Suprapubic skin (tissue), 4 donors: ENCODE data around the gene FNIP1. TPM values are rescaled to one million over a fixed set of nuclear protein-coding genes. Genes with fewer than 3 reads are reported as not detected.

ENCODE experiments used
- DNase-seq, 2 donors: peaks; one replicate each; pipeline ENCODE4 v3.0.0-alpha.2; 2019; ENCODE audit warnings: low spot score in 2 of 2
- H3K27ac ChIP-seq: fragments of 200-600 bp; sonication (generic); one replicate; pipeline ENCODE4 v1.5.1; 2019
- H3K27me3 ChIP-seq: fragments of 200-600 bp; sonication (generic); one replicate; pipeline ENCODE4 v1.5.1; 2019
- H3K36me3 ChIP-seq: fragments of 200-600 bp; sonication (generic); one replicate; pipeline ENCODE4 v1.5.1; 2019
- H3K4me1 ChIP-seq: fragments of 200-600 bp; sonication (generic); one replicate; pipeline ENCODE4 v1.5.1; 2019
- H3K4me3 ChIP-seq: fragments of 200-600 bp; sonication (generic); one replicate; pipeline ENCODE4 v1.5.1; 2019; ENCODE audit warnings: mild to moderate bottlenecking
- H3K9me3 ChIP-seq: fragments of 200-600 bp; sonication (generic); one replicate; pipeline ENCODE4 v1.5.1; 2019
- CTCF ChIP-seq, 2 donors: fragments of 200-600 bp in 1 of 2; fragments of 450-650 bp in 1 of 2; sonication (generic) in 1 of 2; IDR thresholded peaks; one replicate each; pipeline ENCODE4 v1.5.1; 2016 to 2019; ENCODE audit warnings: antibody characterized with exemption in 2 of 2, mild to moderate bottlenecking in 1 of 2, moderate library complexity in 1 of 2
- EP300 ChIP-seq: sonication (generic); formaldehyde crosslinking; IDR thresholded peaks from one replicate; pipeline ENCODE4 v1.6.1; 2017; ENCODE audit warnings: antibody characterized with exemption
- POLR2A ChIP-seq, 2 donors: fragments of 450-650 bp; IDR thresholded peaks; one replicate each; pipeline ENCODE4 v1.6.1; 2017; ENCODE audit warnings: antibody characterized with exemption in 2 of 2, mild to moderate bottlenecking in 2 of 2, moderate library complexity in 2 of 2
- POLR2AphosphoS5 ChIP-seq, 3 donors: sonication (generic); formaldehyde crosslinking; IDR thresholded peaks; one replicate each; pipeline ENCODE4 v1.6.1; 2017; ENCODE audit warnings: antibody characterized with exemption in 3 of 3
- WGBS: methylation state at CpG from one replicate; pipeline ENCODE4 v1.1.5; 2018; 5-methylcytosine and 5-hydroxymethylcytosine counted together
- total RNA-seq, 4 donors: library from RNA; depleted of rRNA; stranded (reverse); fragments of >200 nt; gene quantifications; one replicate each; pipeline ENCODE4 v1.1.0, GENCODE V29; 2016

The FNIP1 gene
- total RNA-seq, 4 donors from 2014 or later = 24.6 to 65.4 (median 26.9) TPM

DNA sequence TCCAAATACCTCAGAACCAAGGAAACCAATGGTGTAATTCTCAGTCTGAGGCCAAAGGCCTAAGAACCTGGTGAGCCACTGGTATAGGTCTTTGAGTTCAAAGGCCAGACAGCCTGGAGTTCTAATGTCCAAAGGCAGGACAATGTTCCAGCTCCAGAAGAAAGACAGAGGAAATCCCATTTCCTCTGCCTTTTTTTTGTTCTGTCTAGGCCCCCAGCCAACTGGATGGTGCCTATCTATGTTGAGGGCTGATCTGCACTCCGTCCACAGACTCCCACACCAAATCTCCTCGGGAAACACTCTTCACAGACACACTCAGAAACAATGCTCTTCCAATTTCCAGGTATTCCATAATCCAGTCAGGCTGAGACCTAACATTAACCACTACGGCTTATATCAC, 30.1 kb downstream of the FNIP1 start:
- peaks cover 7% of the 10 kb centered on the region for H3K36me3 ChIP-seq
- H3K27me3 ChIP-seq = no peaks in the 10 kb centered on the region
- no peak for DNase-seq
- WGBS = 84% methylated on average over 3 of the region's 3 CpGs
- no peak for TF ChIP-seq POLR2AphosphoS5 (IDR thresholded peaks at IDR 0.05)
- TF ChIP-seq EP300 = no peak
- no peak for TF ChIP-seq POLR2A (IDR thresholded peaks at IDR 0.05)
- no peak for TF ChIP-seq CTCF (IDR thresholded peaks at IDR 0.05)
- no peak overlapping the region for H3K27ac ChIP-seq
- peaks cover 4% of the 10 kb centered on the region for H3K9me3 ChIP-seq
- peaks cover 20% of the 10 kb centered on the region for H3K4me1 ChIP-seq
- H3K4me3 ChIP-seq = no peak overlapping the region

- TF ChIP-seq EP300 (no peak), CTCF (IDR thresholded peaks at IDR 0.05) (no peak), POLR2AphosphoS5 (IDR thresholded peaks at IDR 0.05) (no peak), POLR2A (IDR thresholded peaks at IDR 0.05) (no peak)
- Histone ChIP-seq H3K36me3 (peaks cover 7% of the 10 kb centered on the region), H3K4me3 (no peak overlapping the region), H3K27me3 (no peaks in the 10 kb centered on the region), H3K9me3 (peaks cover 4% of the 10 kb centered on the region), H3K27ac (no peak overlapping the region), H3K4me1 (peaks cover 18% of the 10 kb centered on the region)
- no peak for DNase-seq
- WGBS = 65% methylated on average over 1 of the region's 1 CpG
Observed at GRCh38 chr5:131765261-131765660, 31.6 kb downstream of the FNIP1 start.

GRCh38 chr5:131763968-131764367, 32.8 kb downstream of the FNIP1 start:
- WGBS = 97% methylated on average over 3 of the region's 3 CpGs

GRCh38 chr5:131760793-131761192, 36.0 kb downstream of the FNIP1 start:
- WGBS = 69% methylated on average over 2 of the region's 2 CpGs
- Histone ChIP-seq H3K4me1 (peaks cover 28% of the 10 kb centered on the region), H3K9me3 (peaks cover 4% of the 10 kb centered on the region), H3K36me3 (peaks cover 7% of the 10 kb centered on the region), H3K27ac (no peak overlapping the region), H3K4me3 (no peak overlapping the region), H3K27me3 (no peaks in the 10 kb centered on the region)
- DNase-seq = no peak
- TF ChIP-seq POLR2A (IDR thresholded peaks at IDR 0.05) (no peak), POLR2AphosphoS5 (IDR thresholded peaks at IDR 0.05) (no peak), EP300 (no peak), CTCF (IDR thresholded peaks at IDR 0.05) (no peak)

More at GRCh38 chr5:131763968-131764367, 32.8 kb downstream of the FNIP1 start:
- TF ChIP-seq POLR2AphosphoS5 (IDR thresholded peaks at IDR 0.05) (no peak), POLR2A (IDR thresholded peaks at IDR 0.05) (no peak), CTCF (IDR thresholded peaks at IDR 0.05) (no peak), EP300 (no peak)
- Histone ChIP-seq H3K27me3 (no peaks in the 10 kb centered on the region), H3K27ac (no peak overlapping the region), H3K9me3 (peaks cover 4% of the 10 kb centered on the region), H3K36me3 (peaks cover 7% of the 10 kb centered on the region), H3K4me1 (peaks cover 11% of the 10 kb centered on the region), H3K4me3 (no peak overlapping the region)
- no peak for DNase-seq

- Histone ChIP-seq H3K4me3 (no peak overlapping the region), H3K27me3 (no peaks in the 10 kb centered on the region), H3K4me1 (peaks cover 22% of the 10 kb centered on the region), H3K9me3 (peaks cover 4% of the 10 kb centered on the region), H3K36me3 (peaks cover 7% of the 10 kb centered on the region), H3K27ac (no peak overlapping the region)
- 90% methylated on average over 1 of the region's 1 CpG for WGBS
- TF ChIP-seq CTCF (IDR thresholded peaks at IDR 0.05) (no peak), POLR2AphosphoS5 (IDR thresholded peaks at IDR 0.05) (no peak)
- DNase-seq = no peak
Observed at GRCh38 chr5:131759704-131760103, 37.1 kb downstream of the FNIP1 start.
